ENCODE measurements around the gene PAPPA. TPM values are rescaled to one million over a fixed set of nuclear protein-coding genes. Genes with fewer than 3 reads are reported as not detected.

The PAPPA gene
- polyA plus RNA-seq, 1 experiment = 39.9 TPM

- no peak for TF ChIP-seq CTCF (IDR thresholded peaks at IDR 0.05; ENCODE audit: insufficient read depth, low read depth, low read length)
- CTCF ChIA-PET = no interaction called here
- no peak overlapping the region for H3K4me3 ChIP-seq (ENCODE audit: low read depth, low read length)
- no peak for DNase-seq (ENCODE audit: low read depth)
- no peaks in the 10 kb centered on the region for H3K36me3 ChIP-seq (ENCODE audit: control insufficient read depth, insufficient read depth, low read length)
- POLR2A ChIA-PET = interaction anchor here (0.6 kb wide), 1 partner anchor 122 kb away, joined by 3 read pairs; no protein-coding TSS in a partner anchor
- no peaks in the 10 kb centered on the region for H3K27me3 ChIP-seq (ENCODE audit: control insufficient read depth, insufficient read depth, low read length)
Measured at GRCh38 chr9:116323012-116323411, 169.4 kb downstream of the PAPPA start.

- Histone ChIP-seq H3K36me3 (ENCODE audit: control insufficient read depth, insufficient read depth, low read length) (no peaks in the 10 kb centered on the region), H3K27me3 (ENCODE audit: control insufficient read depth, insufficient read depth, low read length) (no peaks in the 10 kb centered on the region), H3K4me3 (ENCODE audit: low read depth, low read length) (no peak overlapping the region)
- no peak for TF ChIP-seq CTCF (IDR thresholded peaks at IDR 0.05; ENCODE audit: insufficient read depth, low read depth, low read length)
- ChIA-PET POLR2A (interaction anchor here (0.6 kb wide), 1 partner anchor 122 kb away, joined by 3 read pairs; no protein-coding TSS in a partner anchor), CTCF (no interaction called here)
- no peak for DNase-seq (ENCODE audit: low read depth)
Measured at GRCh38 chr9:116323571-116323970, 170.0 kb downstream of the PAPPA start.

- ChIA-PET CTCF (interaction anchor here (1.2 kb wide), 1 partner anchor 10 kb away, joined by 3 read pairs; no protein-coding TSS in a partner anchor), POLR2A (no interaction called here)
- Histone ChIP-seq H3K4me3 (ENCODE audit: low read depth, low read length) (no peak overlapping the region), H3K36me3 (ENCODE audit: control insufficient read depth, insufficient read depth, low read length) (no peaks in the 10 kb centered on the region), H3K27me3 (ENCODE audit: control insufficient read depth, insufficient read depth, low read length) (no peaks in the 10 kb centered on the region)
- no peak for DNase-seq (ENCODE audit: low read depth)
- TF ChIP-seq CTCF (IDR thresholded peaks at IDR 0.05; ENCODE audit: insufficient read depth, low read depth, low read length) = no peak
Measured at GRCh38 chr9:116325924-116326323, 172.3 kb downstream of the PAPPA start.

- ChIA-PET POLR2A (no interaction called here), CTCF (interaction anchor here (0.7 to 1.5 kb wide), 2 partner anchors 8 to 247 kb away, joined by 3 read pairs; no protein-coding TSS in a partner anchor)
- DNase-seq (ENCODE audit: low read depth) = peak; percentile 18
- peaks cover 6% of the 10 kb centered on the region for H3K36me3 ChIP-seq (ENCODE audit: control insufficient read depth, insufficient read depth, low read length)
- TF ChIP-seq CTCF (IDR thresholded peaks at IDR 0.05; ENCODE audit: insufficient read depth, low read depth, low read length) = no peak
- H3K4me3 ChIP-seq (ENCODE audit: low read depth, low read length) = no peak overlapping the region
- H3K27me3 ChIP-seq (ENCODE audit: control insufficient read depth, insufficient read depth, low read length) = no peaks in the 10 kb centered on the region
Measured at GRCh38 chr9:116327701-116328405, 174.3 kb downstream of the PAPPA start.

GRCh38 chr9:116329470-116329869 is 175.9 kb downstream of the PAPPA start:
- no peaks in the 10 kb centered on the region for H3K27me3 ChIP-seq (ENCODE audit: control insufficient read depth, insufficient read depth, low read length)
- peaks cover 13% of the 10 kb centered on the region for H3K36me3 ChIP-seq (ENCODE audit: control insufficient read depth, insufficient read depth, low read length)
- DNase-seq (ENCODE audit: low read depth) = no peak
- H3K4me3 ChIP-seq (ENCODE audit: low read depth, low read length) = no peak overlapping the region
- ChIA-PET POLR2A (no interaction called here), CTCF (interaction anchor here (1.2 kb wide), 1 partner anchor 14 kb away, joined by 3 read pairs; no protein-coding TSS in a partner anchor)
- no peak for TF ChIP-seq CTCF (IDR thresholded peaks at IDR 0.05; ENCODE audit: insufficient read depth, low read depth, low read length)

All from BJ (cell line).